Kidney (tissue), 14 donors: ENCODE results near the gene UBALD1. TPM values are rescaled to one million over a fixed set of nuclear protein-coding genes. Genes with fewer than 3 reads are reported as not detected.

Experiments used
- DNase-seq, 5 donors: peaks; one replicate each; pipeline ENCODE4 v3.0.0-alpha.2; 2013 to 2020
- FAIRE-seq: peaks from 2 replicates; lab custom pipeline; 2012; peaks lifted over from hg19 to GRCh38; lab: Jason Lieb, UNC
- H3K27ac ChIP-seq, 2 donors: one replicate each; pipeline ENCODE4 v1.7.0; 2013; ENCODE audit warnings: low read depth in 2 of 2, low read length in 2 of 2, inconsistent platforms in 1 of 2
- H3K27me3 ChIP-seq: one replicate; pipeline ENCODE4 v1.7.1; 2013; ENCODE audit warnings: low read length, inconsistent platforms; ENCODE audit not compliant: control insufficient read depth, insufficient read depth
- H3K36me3 ChIP-seq, 3 donors: one replicate each; pipeline versions ENCODE4 v1.7.0 to v1.7.1; 2013; ENCODE audit warnings: low read length in 3 of 3, control low read depth in 1 of 3, inconsistent platforms in 1 of 3; ENCODE audit not compliant: insufficient read depth in 3 of 3, control insufficient read depth in 2 of 3
- H3K4me1 ChIP-seq, 3 donors: one replicate each; pipeline versions ENCODE4 v1.7.0 to v1.7.1; 2013; ENCODE audit warnings: low read length in 3 of 3, inconsistent platforms in 1 of 3, low read depth in 1 of 3; ENCODE audit not compliant: control insufficient read depth in 2 of 3, insufficient read depth in 2 of 3
- H3K4me3 ChIP-seq, 3 donors: one replicate each; pipeline versions ENCODE4 v1.7.0 to v1.8.1; 2013; ENCODE audit warnings: low read length in 3 of 3, control low read depth in 1 of 3, inconsistent platforms in 1 of 3
- H3K9ac ChIP-seq, 3 donors: one replicate each; pipeline versions ENCODE4 v1.7.0 to v1.7.1; 2013; ENCODE audit warnings: low read length in 3 of 3, control low read depth in 1 of 3, inconsistent platforms in 1 of 3
- H3K9me3 ChIP-seq, 3 donors: one replicate each; pipeline versions ENCODE4 v1.7.0 to v1.7.1; 2013; ENCODE audit warnings: low read length in 3 of 3, control low read depth in 1 of 3, inconsistent platforms in 1 of 3; ENCODE audit not compliant: control insufficient read depth in 2 of 3, insufficient read depth in 1 of 3
- intact Hi-C: fragments of 100-400 bp; cut with DNase I; formaldehyde crosslinking; loops from one replicate; pipeline ENCODE4 v1.11.1; 2022
- polyA plus RNA-seq: library from polyadenylated mRNA; stranded (reverse); fragments of 350-450 nt; fragmentation: Illumina TruSeq; extraction: RNeasy Lipid Tissue Mini Kit (QIAGEN cat#74804); gene quantifications from one replicate; pipeline ENCODE4 v1.2.3, GENCODE V29; 2014; ENCODE audit warnings: low read depth, low replicate concordance; ENCODE audit not compliant: insufficient read depth
- total RNA-seq: library from RNA; stranded (reverse); fragmentation: NEBNext Ultra II Directional; extraction: Animal tissue kit (Norgen Biotek cat#: 25700); gene quantifications from one replicate; pipeline ENCODE4 v1.2.1, GENCODE V29; 2021
- TF ChIP-seq, protein P1 (sequence below): IDR thresholded peaks from 3 replicates; pipeline ENCODE4 v1.5.1; 2012; ENCODE audit warnings: mild to moderate bottlenecking, moderate library complexity, borderline replicate concordance; ENCODE audit not compliant: insufficient read depth; ENCODE audit errors: extremely low read depth
- donor health status: control.
- donor health status: control.
- donor health status: control.
- donor health status: control.
- donor health status: control.
- donor health status: DM: yes; HTN: yes; CAD: no.
- donor health status: Normal renal cell carcinoma (clear cell type).

UBALD1 gene
- total and polyA plus RNA-seq, 2 donors from 2014 or later: 31.8 to 38.3 TPM

DNA sequence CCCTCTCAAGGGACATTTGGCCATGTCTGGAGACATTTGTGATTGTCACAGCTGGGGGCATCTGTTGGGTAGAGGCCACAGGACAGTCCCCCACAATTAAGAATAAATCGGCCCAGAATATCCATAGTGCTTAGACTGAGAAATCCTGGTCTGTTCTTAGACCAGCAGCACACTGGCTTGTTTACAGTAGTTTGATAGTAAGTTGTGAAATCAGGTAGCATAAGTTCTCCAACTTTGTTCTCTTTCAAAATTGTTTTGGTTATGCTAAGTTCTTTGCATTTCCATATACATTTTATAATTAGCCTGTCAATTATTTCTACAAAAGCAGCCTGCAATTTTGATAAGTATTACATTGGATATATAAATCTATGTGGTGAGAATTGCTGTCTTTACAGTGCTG is 16.8 kb upstream of the UBALD1 start:
- H3K4me1 ChIP-seq: peaks cover 0 to 5% (median 5%) of the 10 kb centered on the region in 3 donors

DNA sequence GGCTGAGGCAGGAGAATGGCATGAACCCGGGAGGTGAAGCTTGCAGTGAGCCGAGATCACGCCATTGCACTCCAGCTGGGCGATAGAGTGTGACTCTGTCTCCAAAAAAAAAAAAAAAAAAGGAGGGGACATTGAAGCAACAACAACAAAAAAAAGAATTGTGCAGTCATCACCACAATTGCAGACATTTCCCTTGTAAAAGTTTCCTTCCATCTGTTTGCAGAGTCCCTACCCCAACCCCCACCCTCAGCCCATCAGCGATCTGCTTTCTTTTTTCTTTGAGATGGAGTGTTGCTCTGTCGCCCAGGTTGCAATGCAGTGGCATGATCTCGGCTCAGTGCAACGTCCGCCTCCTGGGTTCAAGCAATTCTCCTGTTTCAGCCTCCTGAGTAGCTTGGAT is 13.6 kb upstream of the UBALD1 start:
- no peaks in the 10 kb centered on the region for H3K27me3 ChIP-seq
- no peak for FAIRE-seq
- H3K27ac ChIP-seq: no peak overlapping the region
- H3K9me3 ChIP-seq: peaks cover 0 to 2% (median 0%) of the 10 kb centered on the region in 3 donors
- TF ChIP-seq, protein P1, sequence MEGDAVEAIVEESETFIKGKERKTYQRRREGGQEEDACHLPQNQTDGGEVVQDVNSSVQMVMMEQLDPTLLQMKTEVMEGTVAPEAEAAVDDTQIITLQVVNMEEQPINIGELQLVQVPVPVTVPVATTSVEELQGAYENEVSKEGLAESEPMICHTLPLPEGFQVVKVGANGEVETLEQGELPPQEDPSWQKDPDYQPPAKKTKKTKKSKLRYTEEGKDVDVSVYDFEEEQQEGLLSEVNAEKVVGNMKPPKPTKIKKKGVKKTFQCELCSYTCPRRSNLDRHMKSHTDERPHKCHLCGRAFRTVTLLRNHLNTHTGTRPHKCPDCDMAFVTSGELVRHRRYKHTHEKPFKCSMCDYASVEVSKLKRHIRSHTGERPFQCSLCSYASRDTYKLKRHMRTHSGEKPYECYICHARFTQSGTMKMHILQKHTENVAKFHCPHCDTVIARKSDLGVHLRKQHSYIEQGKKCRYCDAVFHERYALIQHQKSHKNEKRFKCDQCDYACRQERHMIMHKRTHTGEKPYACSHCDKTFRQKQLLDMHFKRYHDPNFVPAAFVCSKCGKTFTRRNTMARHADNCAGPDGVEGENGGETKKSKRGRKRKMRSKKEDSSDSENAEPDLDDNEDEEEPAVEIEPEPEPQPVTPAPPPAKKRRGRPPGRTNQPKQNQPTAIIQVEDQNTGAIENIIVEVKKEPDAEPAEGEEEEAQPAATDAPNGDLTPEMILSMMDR: no peak
- intact Hi-C loops: no loop called here
- no peak overlapping the region for H3K4me3 ChIP-seq
- peaks cover 0 to 20% (median 19%) of the 10 kb centered on the region in 3 donors for H3K4me1 ChIP-seq
- DNase-seq: no peak
- H3K9ac ChIP-seq: no peak overlapping the region
- peaks cover 0 to 3% (median 0%) of the 10 kb centered on the region in 3 donors for H3K36me3 ChIP-seq

More for the DNA sequence above, 16.8 kb upstream of the UBALD1 start:
- TF ChIP-seq, protein P1: no peak
- no peak for DNase-seq
- H3K9ac ChIP-seq: no peak overlapping the region
- intact Hi-C loops: no loop called here
- H3K27me3 ChIP-seq: no peaks in the 10 kb centered on the region
- FAIRE-seq: no peak
- no peak overlapping the region for H3K27ac ChIP-seq
- H3K36me3 ChIP-seq: peaks cover 0 to 7% (median 0%) of the 10 kb centered on the region in 3 donors
- H3K4me3 ChIP-seq: no peak overlapping the region
- peaks cover 0 to 2% (median 0%) of the 10 kb centered on the region in 3 donors for H3K9me3 ChIP-seq

DNA sequence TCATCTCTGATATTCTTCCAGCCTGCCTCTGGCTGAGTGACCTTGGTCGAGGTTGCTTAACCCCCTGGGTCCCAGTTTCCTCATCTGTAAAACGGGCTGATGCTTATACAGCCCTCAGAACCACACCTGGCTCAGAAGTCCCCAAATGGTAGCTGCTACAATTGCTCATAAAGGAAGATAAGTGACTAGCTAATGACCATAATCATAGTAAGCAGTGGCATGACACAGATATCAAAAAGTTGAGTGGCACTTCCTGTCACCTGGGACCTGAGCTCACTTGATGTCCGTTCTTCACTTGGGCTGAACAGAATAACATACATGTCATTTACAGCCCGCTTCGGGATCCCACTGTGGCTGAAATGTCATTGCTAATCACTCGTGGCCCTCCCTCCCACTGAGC is 11.7 kb upstream of the UBALD1 start:
- Histone ChIP-seq H3K27me3 (no peaks in the 10 kb centered on the region), H3K9me3 (peaks cover 0 to under 1% (median 0%) of the 10 kb centered on the region in 3 donors), H3K4me3 (peak overlapping the region in 2 of 3 donors; percentile 79 to 86), H3K27ac (peak overlapping the region in 1 of 2 donors; percentile 93), H3K36me3 (peaks cover 0 to 3% (median 0%) of the 10 kb centered on the region in 3 donors), H3K9ac (peak overlapping the region in 1 of 3 donors; percentile 78), H3K4me1 (peaks cover 0 to 20% (median 19%) of the 10 kb centered on the region in 3 donors)
- intact Hi-C loops: no loop called here
- no peak for FAIRE-seq
- DNase-seq: no peak
- TF ChIP-seq, protein P1: no peak
